Cardiac muscle cell (in vitro differentiated cells and primary cell): ENCODE results near the gene CIBAR2. TPM values are rescaled to one million over a fixed set of nuclear protein-coding genes. Genes with fewer than 3 reads are reported as not detected.
A peak's percentile ranks its signal among the peaks of the same experiment; 100 is the strongest.

Source experiments
- DNase-seq, 2 donors: peaks; one replicate each; pipeline versions ENCODE4 v3.0.0 to v3.0.0-alpha.2; 2010 to 2017; ENCODE audit warnings: low read depth in 1 of 2, low spot score in 1 of 2
- H3K27ac ChIP-seq: fragments of 200-600 bp; sonication (generic); 2 replicates; pipeline ENCODE4 v1.5.1; 2016
- H3K27me3 ChIP-seq: fragments of 200-600 bp; sonication (generic); 2 replicates; pipeline ENCODE4 v1.6.0; 2016; ENCODE audit warnings: control low read depth
- H3K36me3 ChIP-seq: fragments of 200-600 bp; sonication (generic); 2 replicates; pipeline ENCODE4 v1.5.1; 2016; ENCODE audit warnings: control low read depth
- H3K4me1 ChIP-seq: fragments of 200-600 bp; sonication (generic); 2 replicates; pipeline ENCODE4 v1.8.1; 2017; ENCODE audit warnings: low read depth, mild to moderate bottlenecking, mixed run types
- H3K4me3 ChIP-seq: fragments of 200-600 bp; sonication (generic); 2 replicates; pipeline ENCODE4 v1.5.1; 2016; ENCODE audit warnings: mild to moderate bottlenecking
- H3K9me3 ChIP-seq: fragments of 200-600 bp; sonication (generic); 2 replicates; pipeline ENCODE4 v1.5.1; 2017; ENCODE audit warnings: low read depth, mild to moderate bottlenecking, control low read depth
- polyA plus RNA-seq: library from polyadenylated mRNA; unstranded; fragments of >200 nt; fragmentation: Nextera tagmentation; extraction: Ambion mirVana; gene quantifications from 2 replicates; pipeline ENCODE4 v1.2.1, GENCODE V29; 2016
- total RNA-seq: library from RNA; depleted of rRNA; stranded (reverse); fragments of >200 nt; gene quantifications from 2 replicates; pipeline ENCODE4 v1.2.3, GENCODE V29; 2016
- TF ChIP-seq, protein P1 (sequence below): IDR thresholded peaks from 2 replicates; pipeline ENCODE4 v1.5.1; 2012; ENCODE audit warnings: low read depth, mild to moderate bottlenecking, low read length

The CIBAR2 gene
- total and polyA plus RNA-seq, 2 experiments from 2014 or later: not detected

DNA sequence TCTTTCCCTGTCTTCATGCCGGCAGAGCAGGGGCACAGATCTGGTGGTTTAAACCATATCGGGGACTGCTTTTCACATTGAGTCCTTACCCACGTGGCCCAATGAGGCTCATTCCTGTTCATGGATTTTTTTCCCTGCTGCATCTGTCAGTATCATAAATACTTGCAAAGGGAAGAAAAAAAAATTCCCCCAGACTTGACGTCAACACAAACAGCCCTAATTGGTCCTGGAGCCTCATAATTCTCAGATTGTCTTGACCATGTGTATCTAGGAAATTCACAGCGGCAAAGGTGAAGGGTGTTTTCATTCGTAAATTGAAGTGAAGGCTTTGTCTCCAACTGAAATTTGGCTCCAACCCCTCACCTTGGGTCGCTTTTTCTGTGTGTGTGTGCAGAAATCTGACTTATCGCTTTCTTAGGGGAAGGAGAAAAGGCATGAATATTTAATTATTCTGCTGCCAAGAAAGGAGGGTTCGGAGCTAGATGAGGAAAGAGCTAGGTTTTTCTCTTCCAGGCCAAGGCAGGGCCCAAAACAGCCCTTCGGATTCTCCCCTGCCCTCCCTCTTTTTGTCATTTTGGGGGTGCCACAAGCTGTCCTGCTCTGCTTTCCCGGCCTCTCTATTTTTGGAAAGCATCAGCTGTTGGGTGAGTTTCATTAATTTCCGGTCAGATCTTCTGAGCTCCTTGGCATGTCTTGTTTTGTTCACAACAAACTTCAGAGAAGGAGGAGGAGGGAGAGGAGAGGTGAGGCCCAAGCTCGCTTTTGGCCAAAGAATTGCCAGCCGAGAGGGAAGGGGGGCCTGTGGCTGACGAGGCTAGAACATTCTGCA lies 17.8 kb upstream of the CIBAR2 start:
- no peaks in the 10 kb centered on the region for H3K9me3 ChIP-seq
- TF ChIP-seq, protein P1, sequence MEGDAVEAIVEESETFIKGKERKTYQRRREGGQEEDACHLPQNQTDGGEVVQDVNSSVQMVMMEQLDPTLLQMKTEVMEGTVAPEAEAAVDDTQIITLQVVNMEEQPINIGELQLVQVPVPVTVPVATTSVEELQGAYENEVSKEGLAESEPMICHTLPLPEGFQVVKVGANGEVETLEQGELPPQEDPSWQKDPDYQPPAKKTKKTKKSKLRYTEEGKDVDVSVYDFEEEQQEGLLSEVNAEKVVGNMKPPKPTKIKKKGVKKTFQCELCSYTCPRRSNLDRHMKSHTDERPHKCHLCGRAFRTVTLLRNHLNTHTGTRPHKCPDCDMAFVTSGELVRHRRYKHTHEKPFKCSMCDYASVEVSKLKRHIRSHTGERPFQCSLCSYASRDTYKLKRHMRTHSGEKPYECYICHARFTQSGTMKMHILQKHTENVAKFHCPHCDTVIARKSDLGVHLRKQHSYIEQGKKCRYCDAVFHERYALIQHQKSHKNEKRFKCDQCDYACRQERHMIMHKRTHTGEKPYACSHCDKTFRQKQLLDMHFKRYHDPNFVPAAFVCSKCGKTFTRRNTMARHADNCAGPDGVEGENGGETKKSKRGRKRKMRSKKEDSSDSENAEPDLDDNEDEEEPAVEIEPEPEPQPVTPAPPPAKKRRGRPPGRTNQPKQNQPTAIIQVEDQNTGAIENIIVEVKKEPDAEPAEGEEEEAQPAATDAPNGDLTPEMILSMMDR: no peak
- peak in 1 of 2 donors; percentile 87 for DNase-seq
- no peaks in the 10 kb centered on the region for H3K27me3 ChIP-seq
- H3K4me1 ChIP-seq: peaks cover 18% of the 10 kb centered on the region
- H3K4me3 ChIP-seq: no peak overlapping the region
- H3K36me3 ChIP-seq: no peaks in the 10 kb centered on the region
- H3K27ac ChIP-seq: peak overlapping the region; percentile 34

DNA sequence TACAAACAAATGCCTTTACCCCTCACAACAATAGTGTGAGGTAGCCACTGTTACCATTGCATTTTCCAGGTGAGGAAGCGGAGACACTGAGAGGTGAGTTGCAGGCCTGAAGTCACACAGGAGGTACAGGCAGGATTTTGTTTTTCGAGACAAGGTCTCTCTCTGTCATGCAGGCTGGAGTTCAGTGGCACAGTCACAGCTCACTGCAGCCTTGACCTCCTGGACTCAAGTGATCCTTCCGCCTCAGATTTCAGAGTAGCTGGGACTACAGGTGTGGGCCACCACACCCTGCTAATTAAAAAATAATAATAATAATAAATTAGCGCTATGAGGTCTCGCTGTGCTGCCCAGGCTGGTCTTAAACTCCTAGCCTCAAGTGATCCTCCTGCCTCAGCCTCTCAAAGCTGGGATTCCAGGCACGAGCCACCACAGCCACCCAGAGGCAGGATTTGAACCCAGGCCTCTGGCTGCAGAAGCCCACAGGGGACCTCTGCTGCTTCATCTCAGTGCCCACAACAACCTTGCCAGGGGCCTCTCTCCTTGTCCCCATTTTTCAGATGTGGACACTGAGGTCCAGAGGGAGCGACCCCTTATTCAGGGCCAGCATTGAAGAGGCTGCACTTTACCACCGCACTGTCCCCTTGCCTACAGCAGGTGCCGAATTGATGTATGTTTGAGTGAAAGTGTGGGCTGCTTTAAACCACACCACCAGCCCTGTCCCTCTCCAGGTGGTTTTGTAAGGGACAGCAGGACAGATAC lies 16.0 kb upstream of the CIBAR2 start:
- Histone ChIP-seq H3K27ac (no peak overlapping the region), H3K4me3 (no peak overlapping the region), H3K9me3 (no peaks in the 10 kb centered on the region), H3K36me3 (no peaks in the 10 kb centered on the region), H3K4me1 (peaks cover 18% of the 10 kb centered on the region), H3K27me3 (no peaks in the 10 kb centered on the region)
- no peak for DNase-seq
- TF ChIP-seq, protein P1: no peak

DNA sequence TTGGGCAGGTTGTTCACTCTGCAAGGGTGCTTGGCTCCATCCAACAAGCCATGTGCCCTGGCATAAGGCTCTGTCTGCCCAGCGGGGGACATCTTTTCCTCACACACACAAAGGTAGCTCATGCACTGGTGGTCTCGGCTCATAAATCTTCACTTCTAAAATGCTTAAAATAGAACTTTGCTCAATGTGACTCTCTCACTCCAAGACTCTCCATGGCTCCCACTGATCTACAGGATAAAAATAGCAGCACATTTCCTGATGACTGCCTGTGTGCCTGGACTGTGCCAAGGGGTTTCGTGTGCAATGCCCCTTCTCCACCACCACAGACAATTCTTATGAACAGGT lies 15.1 kb upstream of the CIBAR2 start:
- no peak overlapping the region for H3K27ac ChIP-seq
- H3K9me3 ChIP-seq: no peaks in the 10 kb centered on the region
- H3K4me1 ChIP-seq: peaks cover 18% of the 10 kb centered on the region
- no peaks in the 10 kb centered on the region for H3K36me3 ChIP-seq
- TF ChIP-seq, protein P1: no peak
- no peaks in the 10 kb centered on the region for H3K27me3 ChIP-seq
- no peak for DNase-seq
- H3K4me3 ChIP-seq: no peak overlapping the region

DNA sequence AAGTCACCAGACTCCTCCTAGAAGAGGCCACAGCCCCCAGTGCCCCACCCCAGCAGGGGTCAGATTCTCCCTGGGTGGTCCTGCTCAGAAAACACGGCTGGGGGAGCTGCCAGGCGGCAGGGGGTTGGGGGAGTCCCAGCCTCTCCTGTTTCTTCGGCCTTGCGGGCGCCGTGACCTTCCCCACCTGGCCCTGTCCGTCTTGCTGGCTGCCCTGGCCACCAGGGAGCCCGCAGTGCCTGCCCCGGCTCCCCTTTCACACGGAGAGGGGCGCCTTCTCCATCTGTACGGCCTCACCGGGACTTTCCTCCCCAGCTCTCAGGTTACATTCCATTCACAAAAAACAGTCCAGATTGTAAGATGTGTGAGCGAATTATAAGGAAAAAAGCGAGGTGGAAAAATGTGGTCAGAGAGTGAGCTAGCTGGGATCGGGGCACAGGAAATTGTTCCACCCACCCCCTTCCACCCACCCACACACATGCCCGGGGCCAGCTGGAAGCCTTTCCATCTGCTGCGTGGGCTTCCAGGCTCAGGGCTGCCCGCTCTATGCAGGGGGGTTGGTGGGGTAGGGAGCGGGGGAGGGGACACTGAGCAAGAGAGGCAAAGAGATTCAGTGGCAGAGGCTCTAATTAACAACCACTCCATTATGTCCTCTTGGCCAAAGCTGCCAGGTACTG lies 14.6 kb upstream of the CIBAR2 start:
- H3K36me3 ChIP-seq: no peaks in the 10 kb centered on the region
- peak; percentile 42 to 94 for DNase-seq
- H3K4me1 ChIP-seq: peaks cover 18% of the 10 kb centered on the region
- H3K27ac ChIP-seq: no peak overlapping the region
- no peak overlapping the region for H3K4me3 ChIP-seq
- no peaks in the 10 kb centered on the region for H3K9me3 ChIP-seq
- TF ChIP-seq, protein P1: peak; percentile 6
- H3K27me3 ChIP-seq: no peaks in the 10 kb centered on the region

DNA sequence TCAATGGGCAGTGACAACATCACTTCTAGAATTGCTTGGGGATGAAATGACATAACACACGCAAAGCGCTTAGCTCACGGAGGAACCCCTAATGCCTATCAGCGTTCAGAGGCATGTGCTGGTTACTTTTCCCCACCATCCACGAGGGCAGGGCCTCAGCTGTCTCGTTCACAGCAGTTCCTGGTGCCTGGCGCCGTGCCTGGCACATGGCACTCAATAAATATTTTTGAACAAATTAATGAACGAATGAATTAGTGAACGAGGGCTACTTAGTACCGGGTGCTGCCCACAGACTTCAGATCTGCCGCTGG lies 14.1 kb upstream of the CIBAR2 start:
- Histone ChIP-seq H3K4me1 (peaks cover 18% of the 10 kb centered on the region), H3K4me3 (no peak overlapping the region), H3K9me3 (no peaks in the 10 kb centered on the region), H3K27ac (no peak overlapping the region), H3K27me3 (no peaks in the 10 kb centered on the region), H3K36me3 (no peaks in the 10 kb centered on the region)
- TF ChIP-seq, protein P1: no peak
- DNase-seq: no peak
